Measurements from ENCODE around the gene RNF121. TPM values are rescaled to one million over a fixed set of nuclear protein-coding genes. Genes with fewer than 3 reads are reported as not detected.

The RNF121 gene
- total RNA-seq, 4 donors from 2014 or later, result 13.1 to 25.8 (median 21.5) TPM

- no peak overlapping the region for H3K27ac ChIP-seq
- H3K4me1 ChIP-seq, result peaks cover 4 to 29% (median 18%) of the 10 kb centered on the region in 3 donors
- H3K36me3 ChIP-seq, result peaks cover 12 to 100% of the 10 kb centered on the region in 2 donors
- no peak for ATAC-seq
- TF ChIP-seq POLR2AphosphoS5 (IDR thresholded peaks at IDR 0.05), result no peak
- TF ChIP-seq POLR2A (IDR thresholded peaks at IDR 0.05), result no peak
- WGBS, 2 donors (ENCODE audit: low coverage in 1 of 2), result 83 to 90% methylated on average over 2 to 3 of the region's 9 CpGs
- H3K4me3 ChIP-seq, result no peak overlapping the region
- no peaks in the 10 kb centered on the region for H3K27me3 ChIP-seq
- H3K9me3 ChIP-seq, result no peaks in the 10 kb centered on the region
Observed at GRCh38 chr11:72018171-72018570, 89.3 kb downstream of the RNF121 start.

- TF ChIP-seq EP300 (IDR thresholded peaks at IDR 0.05) (no peak), POLR2AphosphoS5 (IDR thresholded peaks at IDR 0.05) (no peak), CTCF (IDR thresholded peaks at IDR 0.05) (no peak), POLR2A (IDR thresholded peaks at IDR 0.05) (no peak)
- ATAC-seq, result no peak
- Histone ChIP-seq H3K27ac (no peak overlapping the region), H3K4me3 (no peak overlapping the region), H3K27me3 (no peaks in the 10 kb centered on the region), H3K9me3 (no peaks in the 10 kb centered on the region), H3K36me3 (peaks cover 21 to 90% of the 10 kb centered on the region in 2 donors), H3K4me1 (peaks cover 14 to 47% (median 22%) of the 10 kb centered on the region in 3 donors)
- WGBS, 2 donors (ENCODE audit: low coverage in 1 of 2), result 38 to 53% methylated on average over 3 to 4 of the region's 4 CpGs
Observed at GRCh38 chr11:72023335-72023734, 94.5 kb downstream of the RNF121 start.

- no peak for ATAC-seq
- H3K27ac ChIP-seq, result peak overlapping the region in 3 of 4 donors; percentile 40 to 74 (median 67)
Observed at GRCh38 chr11:72024069-72024754, 95.4 kb downstream of the RNF121 start.

GRCh38 chr11:72026090-72026489 lies 97.2 kb downstream of the RNF121 start:
- WGBS, 2 donors (ENCODE audit: low coverage in 1 of 2), result 17 to 20% methylated on average over 1 of the region's 1 CpG
- H3K4me1 ChIP-seq, result peaks cover 20 to 74% (median 22%) of the 10 kb centered on the region in 3 donors
- no peaks in the 10 kb centered on the region for H3K9me3 ChIP-seq
- no peaks in the 10 kb centered on the region for H3K27me3 ChIP-seq
- H3K36me3 ChIP-seq, result peaks cover 20 to 85% of the 10 kb centered on the region in 2 donors
- ATAC-seq, result no peak
- H3K27ac ChIP-seq, result peak overlapping the region in 2 of 4 donors; percentile 67 to 74
- no peak overlapping the region for H3K4me3 ChIP-seq
- TF ChIP-seq POLR2A (IDR thresholded peaks at IDR 0.05) (no peak), EP300 (IDR thresholded peaks at IDR 0.05) (no peak), CTCF (IDR thresholded peaks at IDR 0.05) (no peak)

More at GRCh38 chr11:72024069-72024754, 95.4 kb downstream of the RNF121 start:
- Histone ChIP-seq H3K4me3 (no peak overlapping the region), H3K27me3 (no peaks in the 10 kb centered on the region), H3K9me3 (no peaks in the 10 kb centered on the region), H3K4me1 (peaks cover 14 to 55% (median 22%) of the 10 kb centered on the region in 3 donors), H3K36me3 (peaks cover 22 to 90% of the 10 kb centered on the region in 2 donors)
- WGBS, 2 donors (ENCODE audit: low coverage in 1 of 2), result 15 to 39% methylated on average over 3 to 4 of the region's 5 CpGs
- no peak for TF ChIP-seq POLR2AphosphoS5 (IDR thresholded peaks at IDR 0.05)
- TF ChIP-seq CTCF (IDR thresholded peaks at IDR 0.05), result no peak
- TF ChIP-seq POLR2A (IDR thresholded peaks at IDR 0.05), result no peak
- TF ChIP-seq EP300 (IDR thresholded peaks at IDR 0.05), result no peak

GRCh38 chr11:72030472-72031045 lies 101.7 kb downstream of the RNF121 start:
- Histone ChIP-seq H3K27ac (peak overlapping the region in 2 of 4 donors; percentile 24 to 29), H3K27me3 (no peaks in the 10 kb centered on the region), H3K4me1 (peaks cover 23 to 100% (median 26%) of the 10 kb centered on the region in 3 donors), H3K36me3 (peaks cover 3 to 88% of the 10 kb centered on the region in 2 donors), H3K4me3 (no peak overlapping the region), H3K9me3 (no peaks in the 10 kb centered on the region)
- ATAC-seq, result no peak
- WGBS, 2 donors (ENCODE audit: low coverage in 1 of 2), result 20% methylated on average over 1 of the region's 1 CpG; no CpG with 5 or more reads in 1 of the 2 donors
- no peak for TF ChIP-seq CTCF (IDR thresholded peaks at IDR 0.05)
- no peak for TF ChIP-seq POLR2AphosphoS5 (IDR thresholded peaks at IDR 0.05)
- TF ChIP-seq EP300 (IDR thresholded peaks at IDR 0.05), result no peak
- no peak for TF ChIP-seq POLR2A (IDR thresholded peaks at IDR 0.05)
